DOHH2 (cell line): ENCODE measurements around the gene CHD8.
"Not testable (repeated sequence)": the region's sequence is repeated elsewhere in the genome, so short reads cannot be mapped to it uniquely, and the experiment has no call there.

ENCODE experiments used
- EZH2phosphoT487 ChIP-seq: fragments of 200-600 bp; sonication (generic); IDR thresholded peaks from 2 replicates; pipeline ENCODE4 v1.6.1; 2017; ENCODE audit warnings: borderline replicate concordance, mild to moderate bottlenecking, antibody characterized with exemption, low read length, moderate library complexity, mixed read lengths
- TF ChIP-seq, protein P1 (sequence below): fragments of 200-600 bp; sonication (generic); IDR thresholded peaks from one replicate; pipeline ENCODE4 v1.5.1; 2014; ENCODE audit warnings: antibody characterized with exemption, mild to moderate bottlenecking, low read depth, low read length; ENCODE audit not compliant: poor library complexity, severe bottlenecking

- TF ChIP-seq, protein P1, sequence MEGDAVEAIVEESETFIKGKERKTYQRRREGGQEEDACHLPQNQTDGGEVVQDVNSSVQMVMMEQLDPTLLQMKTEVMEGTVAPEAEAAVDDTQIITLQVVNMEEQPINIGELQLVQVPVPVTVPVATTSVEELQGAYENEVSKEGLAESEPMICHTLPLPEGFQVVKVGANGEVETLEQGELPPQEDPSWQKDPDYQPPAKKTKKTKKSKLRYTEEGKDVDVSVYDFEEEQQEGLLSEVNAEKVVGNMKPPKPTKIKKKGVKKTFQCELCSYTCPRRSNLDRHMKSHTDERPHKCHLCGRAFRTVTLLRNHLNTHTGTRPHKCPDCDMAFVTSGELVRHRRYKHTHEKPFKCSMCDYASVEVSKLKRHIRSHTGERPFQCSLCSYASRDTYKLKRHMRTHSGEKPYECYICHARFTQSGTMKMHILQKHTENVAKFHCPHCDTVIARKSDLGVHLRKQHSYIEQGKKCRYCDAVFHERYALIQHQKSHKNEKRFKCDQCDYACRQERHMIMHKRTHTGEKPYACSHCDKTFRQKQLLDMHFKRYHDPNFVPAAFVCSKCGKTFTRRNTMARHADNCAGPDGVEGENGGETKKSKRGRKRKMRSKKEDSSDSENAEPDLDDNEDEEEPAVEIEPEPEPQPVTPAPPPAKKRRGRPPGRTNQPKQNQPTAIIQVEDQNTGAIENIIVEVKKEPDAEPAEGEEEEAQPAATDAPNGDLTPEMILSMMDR, result not testable (repeated sequence)
- not testable (repeated sequence) for TF ChIP-seq EZH2phosphoT487
Observed at GRCh38 chr14:21372814-21373213, 83.1 kb downstream of the CHD8 start.
